Measurements from ENCODE around the gene MEGF11. TPM values are rescaled to one million over a fixed set of nuclear protein-coding genes. Genes with fewer than 3 reads are reported as not detected.

MEGF11 gene
- polyA plus RNA-seq, 2 of the 4 experiments (the other 2 are of a cell fraction): 0.25 to 0.31 TPM

DNA sequence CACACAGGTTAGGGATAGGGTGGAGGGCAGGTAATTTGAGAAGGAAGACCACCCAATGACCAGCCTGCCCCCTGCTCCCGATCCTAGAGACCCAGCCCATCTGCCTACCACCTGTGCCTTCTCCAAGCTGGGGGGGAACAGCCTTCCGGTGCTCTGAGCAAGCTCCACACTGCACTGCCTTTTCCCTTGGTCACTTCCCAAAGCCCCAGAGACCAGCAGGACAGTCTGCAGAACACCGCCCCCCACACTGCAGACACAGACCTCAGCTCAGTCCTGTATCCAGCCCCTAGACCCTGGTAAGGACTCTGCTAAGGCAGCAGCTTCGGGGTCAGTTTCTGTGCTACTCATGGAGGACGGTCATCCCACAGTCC, 156.9 kb downstream of the MEGF11 start:
- H3K4me1 ChIP-seq: no peaks in the 10 kb centered on the region
- H3K4me3 ChIP-seq: no peak overlapping the region
- no peaks in the 10 kb centered on the region for H3K9me3 ChIP-seq
- no peak overlapping the region for H3K4me2 ChIP-seq
- ChIA-PET CTCF (interaction anchor here (1.1 to 1.6 kb wide), 3 partner anchors 7 to 16 kb away, joined by 3 to 6 read pairs (median 4); no protein-coding TSS in a partner anchor), POLR2A (no interaction called here)
- peak in 1 of 2 experiments; percentile 13; a peak in 1 of 6 replicates for ATAC-seq
- 23% methylated on average over 4 of the region's 5 CpGs for WGBS (ENCODE audit: missing lambda C conversion rate)
- TF ChIP-seq NPAS2 (CRISPR knock-in tag; IDR thresholded peaks at IDR 0.05; ENCODE audit: borderline replicate concordance): no peak
- TF ChIP-seq MAFK (IDR thresholded peaks at IDR 0.05; ENCODE audit: partially characterized antibody): no peak
- TF ChIP-seq HOXB5 (CRISPR knock-in tag; IDR thresholded peaks at IDR 0.05): no peak
- no peak for TF ChIP-seq NR3C1 (IDR thresholded peaks at IDR 0.05)
- no peak for TF ChIP-seq TFCP2L1 (CRISPR knock-in tag; IDR thresholded peaks at IDR 0.05)
- TF ChIP-seq ZFP36 (IDR thresholded peaks at IDR 0.05; ENCODE audit: borderline replicate concordance, partially characterized antibody): no peak
- TF ChIP-seq CBX2 (IDR thresholded peaks at IDR 0.05; ENCODE audit: borderline replicate concordance, low read depth): no peak
- no peak for TF ChIP-seq POLR2A (IDR thresholded peaks at IDR 0.05; ENCODE audit: low read length)
- TF ChIP-seq RNF2 (IDR thresholded peaks at IDR 0.05; ENCODE audit: borderline replicate concordance, low read depth): no peak
- no peak for TF ChIP-seq CHD2 (IDR thresholded peaks at IDR 0.05; ENCODE audit: low read length, partially characterized antibody)
- TF ChIP-seq HEYL (CRISPR knock-in tag; IDR thresholded peaks at IDR 0.05): no peak
- no peak for TF ChIP-seq BHLHE40 (IDR thresholded peaks at IDR 0.05; ENCODE audit: low read depth, low read length)
- TF ChIP-seq, protein P1, sequence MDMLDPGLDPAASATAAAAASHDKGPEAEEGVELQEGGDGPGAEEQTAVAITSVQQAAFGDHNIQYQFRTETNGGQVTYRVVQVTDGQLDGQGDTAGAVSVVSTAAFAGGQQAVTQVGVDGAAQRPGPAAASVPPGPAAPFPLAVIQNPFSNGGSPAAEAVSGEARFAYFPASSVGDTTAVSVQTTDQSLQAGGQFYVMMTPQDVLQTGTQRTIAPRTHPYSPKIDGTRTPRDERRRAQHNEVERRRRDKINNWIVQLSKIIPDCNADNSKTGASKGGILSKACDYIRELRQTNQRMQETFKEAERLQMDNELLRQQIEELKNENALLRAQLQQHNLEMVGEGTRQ (IDR thresholded peaks at IDR 0.05): no peak
- no peak for TF ChIP-seq EHMT2 (IDR thresholded peaks at IDR 0.05; ENCODE audit: low read depth)
- FAIRE-seq: no peak
- no peak overlapping the region for H3K27ac ChIP-seq
- no peak for DNase-seq (ENCODE audit: low read depth in 1 of 2, low spot score in 1 of 2)

DNA sequence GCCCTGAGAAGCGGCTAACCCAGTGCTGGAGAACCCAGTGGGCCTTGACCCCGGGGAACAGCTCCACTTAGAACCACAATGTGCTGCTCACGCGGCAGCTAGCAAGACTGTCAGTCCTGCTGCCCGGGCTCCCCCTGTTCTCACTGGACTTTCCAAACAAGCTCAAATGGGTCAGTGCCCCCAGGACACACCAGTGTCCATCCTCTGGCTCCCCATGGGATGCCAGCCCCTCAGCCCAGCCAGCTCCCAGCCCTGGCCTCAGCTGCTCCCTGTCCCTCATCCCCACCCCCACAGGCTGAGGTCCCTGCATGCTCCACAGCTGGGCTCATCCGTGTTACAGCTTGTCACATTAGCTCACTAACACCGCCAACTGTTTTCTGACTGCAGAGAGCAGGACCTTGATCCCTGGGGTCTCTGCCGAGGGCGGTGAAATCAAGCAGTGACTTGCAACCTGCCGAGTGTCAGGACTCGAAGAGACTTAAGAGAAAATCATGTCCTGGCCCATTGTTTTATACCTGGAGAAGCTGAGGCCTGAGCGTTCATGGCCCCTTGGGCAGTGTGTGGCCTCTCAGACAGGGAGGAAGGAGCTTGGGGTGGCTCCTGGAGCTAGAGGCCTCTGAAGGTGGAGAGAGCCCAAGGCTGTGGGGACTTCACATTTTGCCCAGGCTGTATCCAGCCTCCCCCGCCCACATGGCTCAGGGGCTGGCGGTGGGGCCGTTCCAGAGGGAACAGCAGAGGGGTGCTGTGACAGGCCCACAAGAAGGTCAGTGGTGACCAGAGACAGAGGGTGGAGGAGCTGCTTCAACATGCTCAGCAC, 157.5 kb downstream of the MEGF11 start:
- Histone ChIP-seq H3K4me3 (no peak overlapping the region), H3K4me1 (no peaks in the 10 kb centered on the region), H3K9me3 (no peaks in the 10 kb centered on the region), H3K4me2 (no peak overlapping the region), H3K27ac (no peak overlapping the region)
- ATAC-seq (no peak), DNase-seq (ENCODE audit: low read depth in 1 of 2, low spot score in 1 of 2) (no peak), FAIRE-seq (no peak)
- TF ChIP-seq FOSL2 (IDR thresholded peaks at IDR 0.05): no peak
- no peak for TF ChIP-seq FOSL2 (CRISPR knock-in tag; IDR thresholded peaks at IDR 0.05)
- no peak for TF ChIP-seq RNF2 (IDR thresholded peaks at IDR 0.05; ENCODE audit: borderline replicate concordance, low read depth)
- no peak for TF ChIP-seq ZSCAN20 (CRISPR knock-in tag; IDR thresholded peaks at IDR 0.05)
- no peak for TF ChIP-seq BHLHE40 (IDR thresholded peaks at IDR 0.05; ENCODE audit: low read depth, low read length)
- no peak for TF ChIP-seq HOXB13 (CRISPR knock-in tag; IDR thresholded peaks at IDR 0.05; ENCODE audit: low read depth)
- no peak for TF ChIP-seq POLR2AphosphoS2 (conservative IDR thresholded peaks at IDR 0.05; ENCODE audit: low read length)
- TF ChIP-seq HDAC2 (IDR thresholded peaks at IDR 0.05): no peak
- no peak for TF ChIP-seq REST (IDR thresholded peaks at IDR 0.05)
- TF ChIP-seq MAZ (IDR thresholded peaks at IDR 0.05; ENCODE audit: borderline replicate concordance, low read depth, low read length): no peak
- TF ChIP-seq NR3C1 (IDR thresholded peaks at IDR 0.05): no peak
- TF ChIP-seq ZC3H11A (IDR thresholded peaks at IDR 0.05): no peak
- TF ChIP-seq NPAS2 (CRISPR knock-in tag; IDR thresholded peaks at IDR 0.05; ENCODE audit: borderline replicate concordance): no peak
- TF ChIP-seq, protein P2, sequence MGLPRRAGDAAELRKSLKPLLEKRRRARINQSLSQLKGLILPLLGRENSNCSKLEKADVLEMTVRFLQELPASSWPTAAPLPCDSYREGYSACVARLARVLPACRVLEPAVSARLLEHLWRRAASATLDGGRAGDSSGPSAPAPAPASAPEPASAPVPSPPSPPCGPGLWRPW (IDR thresholded peaks at IDR 0.05): no peak
- TF ChIP-seq CBX8 (IDR thresholded peaks at IDR 0.05): no peak
- TF ChIP-seq, protein P3, sequence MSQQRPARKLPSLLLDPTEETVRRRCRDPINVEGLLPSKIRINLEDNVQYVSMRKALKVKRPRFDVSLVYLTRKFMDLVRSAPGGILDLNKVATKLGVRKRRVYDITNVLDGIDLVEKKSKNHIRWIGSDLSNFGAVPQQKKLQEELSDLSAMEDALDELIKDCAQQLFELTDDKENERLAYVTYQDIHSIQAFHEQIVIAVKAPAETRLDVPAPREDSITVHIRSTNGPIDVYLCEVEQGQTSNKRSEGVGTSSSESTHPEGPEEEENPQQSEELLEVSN (IDR thresholded peaks at IDR 0.05; ENCODE audit: borderline replicate concordance, low read depth): no peak
- no peak for TF ChIP-seq RFX5 (IDR thresholded peaks at IDR 0.05)
- TF ChIP-seq SMC3 (IDR thresholded peaks at IDR 0.05): no peak
- TF ChIP-seq SREBF2 (IDR thresholded peaks at IDR 0.05): no peak
- 56% methylated on average over 15 of the region's 15 CpGs for WGBS (ENCODE audit: missing lambda C conversion rate)
- POLR2A ChIA-PET: no interaction called here
- CTCF ChIA-PET: interaction anchor here (0.6 to 1.6 kb wide), 4 partner anchors 11 to 202 kb away, joined by 3 to 6 read pairs (median 4); no protein-coding TSS in a partner anchor
